ENCODE data around the gene AMPD3.

Gene AMPD3

DNA sequence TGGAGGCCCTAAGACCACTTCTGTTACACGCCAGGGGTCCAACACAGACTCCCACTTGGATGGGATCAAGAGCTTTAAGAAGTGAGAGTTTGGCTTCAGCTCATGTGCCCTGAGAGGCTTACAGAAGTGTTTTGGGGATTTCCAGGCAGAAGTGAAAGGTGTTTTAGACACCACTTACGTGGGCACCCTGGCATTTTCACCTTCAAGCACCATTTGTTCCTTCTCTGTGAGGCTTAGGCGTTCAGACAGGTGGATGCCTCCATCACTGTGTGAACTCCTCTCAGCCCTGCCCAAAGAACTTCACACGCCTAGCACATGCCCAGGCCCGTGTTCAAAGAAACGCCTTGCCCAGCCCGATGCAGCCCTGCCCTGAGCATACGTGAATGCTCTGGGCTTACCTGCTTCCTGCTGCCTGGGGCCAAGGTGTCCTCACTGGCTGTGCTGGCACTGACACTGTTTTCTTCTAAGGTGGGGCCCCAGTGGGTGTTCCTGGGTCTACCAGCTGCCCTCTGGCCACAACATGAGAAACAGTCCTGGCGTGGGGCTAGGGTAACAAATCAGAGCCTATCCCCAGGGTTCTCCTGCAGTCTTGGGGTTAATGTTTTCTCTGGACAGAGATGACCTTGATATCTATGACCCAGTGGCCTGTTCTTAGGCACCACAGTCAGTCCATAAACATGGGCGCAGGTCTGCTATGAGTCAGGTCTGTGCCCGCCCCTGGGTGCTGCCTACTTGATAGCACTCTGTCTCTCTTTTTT is 34.0 kb downstream of the AMPD3 start:
- no peak for DNase-seq (ENCODE audit: low read depth)

- no peak for DNase-seq (ENCODE audit: low read depth)
These were observed 35.0 kb downstream of the AMPD3 start for GRCh38 chr11:10490032-10490397.

GRCh38 chr11:10490398-10491241 is 35.6 kb downstream of the AMPD3 start:
- DNase-seq (ENCODE audit: low read depth), result no peak

- DNase-seq (ENCODE audit: low read depth), result no peak
These were observed 37.0 kb downstream of the AMPD3 start for GRCh38 chr11:10492084-10492483.

- no peak for DNase-seq (ENCODE audit: low read depth)
These were observed 38.1 kb downstream of the AMPD3 start for GRCh38 chr11:10493041-10493663.

DNA sequence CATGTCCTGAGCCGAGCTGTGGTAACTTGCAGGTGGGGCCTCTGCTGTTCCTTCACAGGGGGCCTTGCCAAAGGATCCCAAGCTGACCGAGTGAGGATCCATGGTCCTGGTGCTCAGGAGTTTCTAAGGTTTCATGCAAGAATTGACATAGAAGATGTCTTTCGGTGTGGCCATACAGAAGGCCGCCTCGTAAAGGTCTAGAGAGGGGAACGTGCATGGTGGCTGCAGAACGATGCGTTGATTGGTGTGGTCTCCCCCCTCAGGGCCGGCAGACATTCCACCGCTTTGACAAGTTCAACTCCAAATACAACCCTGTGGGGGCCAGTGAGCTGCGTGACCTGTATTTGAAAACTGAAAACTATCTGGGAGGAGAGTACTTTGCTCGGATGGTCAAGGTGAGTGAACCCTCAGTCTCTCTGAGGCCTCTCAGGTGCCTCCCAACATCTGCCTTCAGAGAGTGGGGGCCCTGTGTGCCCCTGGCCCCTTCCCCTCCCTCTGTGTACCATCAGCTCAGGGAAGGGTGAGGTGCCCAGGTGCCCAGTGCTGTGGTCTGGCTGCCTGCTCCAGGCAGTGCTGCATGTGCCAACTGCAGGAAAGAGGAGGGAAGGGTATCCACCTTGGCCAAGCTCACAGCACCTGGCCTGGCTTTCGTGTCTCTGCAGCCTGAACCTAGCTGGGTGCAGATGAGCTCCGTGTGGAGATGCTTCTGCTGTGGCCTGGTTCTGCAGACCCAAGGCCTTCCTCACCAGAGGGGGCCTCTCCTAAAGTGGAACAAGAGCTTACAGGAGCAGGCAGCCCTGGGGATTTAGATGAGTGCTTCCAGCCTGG is 39.8 kb downstream of the AMPD3 start:
- no peak for DNase-seq (ENCODE audit: low read depth)

DNA sequence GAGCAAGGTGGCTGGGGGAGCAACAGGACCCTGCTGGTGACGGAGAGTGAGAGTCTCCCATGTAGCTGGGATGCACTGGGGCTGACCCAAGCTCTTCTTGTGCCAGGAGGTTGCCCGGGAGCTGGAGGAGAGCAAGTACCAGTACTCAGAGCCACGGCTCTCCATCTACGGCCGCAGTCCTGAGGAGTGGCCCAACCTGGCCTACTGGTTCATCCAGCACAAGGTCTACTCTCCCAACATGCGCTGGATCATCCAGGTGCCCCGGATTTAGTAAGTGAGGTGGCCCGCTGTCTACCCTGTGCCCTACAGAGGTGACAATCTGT is 40.4 kb downstream of the AMPD3 start:
- DNase-seq (ENCODE audit: low read depth), result no peak

DNA sequence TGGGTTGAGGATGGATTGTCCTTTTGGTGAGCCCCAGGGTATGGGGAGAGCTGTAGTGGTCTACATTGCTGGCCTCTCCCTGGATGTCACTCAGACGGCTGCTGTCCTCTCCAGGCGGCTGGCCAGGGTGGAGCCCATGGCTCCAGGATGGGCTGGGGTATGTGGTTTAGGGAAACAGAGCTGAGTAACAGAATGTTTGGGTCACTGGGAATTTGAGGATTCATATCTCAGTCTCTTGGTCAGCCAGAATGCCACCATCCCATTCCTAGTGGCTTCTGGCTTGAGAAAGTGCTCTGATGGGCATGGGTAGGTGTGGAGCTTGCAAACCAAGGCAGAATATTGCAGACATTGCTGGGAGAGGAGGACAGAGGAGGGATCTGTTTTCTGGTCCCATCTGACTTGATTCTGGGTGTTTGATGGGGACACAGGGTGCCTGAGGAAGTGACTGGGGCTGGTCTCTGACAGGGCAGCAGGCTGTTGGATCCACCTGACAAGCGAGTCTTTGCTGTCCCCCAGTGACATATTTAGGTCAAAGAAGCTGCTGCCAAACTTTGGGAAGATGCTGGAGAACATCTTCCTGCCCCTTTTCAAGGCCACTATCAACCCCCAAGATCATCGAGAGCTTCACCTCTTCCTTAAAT is 41.4 kb downstream of the AMPD3 start:
- DNase-seq (ENCODE audit: low read depth), result no peak

DNA sequence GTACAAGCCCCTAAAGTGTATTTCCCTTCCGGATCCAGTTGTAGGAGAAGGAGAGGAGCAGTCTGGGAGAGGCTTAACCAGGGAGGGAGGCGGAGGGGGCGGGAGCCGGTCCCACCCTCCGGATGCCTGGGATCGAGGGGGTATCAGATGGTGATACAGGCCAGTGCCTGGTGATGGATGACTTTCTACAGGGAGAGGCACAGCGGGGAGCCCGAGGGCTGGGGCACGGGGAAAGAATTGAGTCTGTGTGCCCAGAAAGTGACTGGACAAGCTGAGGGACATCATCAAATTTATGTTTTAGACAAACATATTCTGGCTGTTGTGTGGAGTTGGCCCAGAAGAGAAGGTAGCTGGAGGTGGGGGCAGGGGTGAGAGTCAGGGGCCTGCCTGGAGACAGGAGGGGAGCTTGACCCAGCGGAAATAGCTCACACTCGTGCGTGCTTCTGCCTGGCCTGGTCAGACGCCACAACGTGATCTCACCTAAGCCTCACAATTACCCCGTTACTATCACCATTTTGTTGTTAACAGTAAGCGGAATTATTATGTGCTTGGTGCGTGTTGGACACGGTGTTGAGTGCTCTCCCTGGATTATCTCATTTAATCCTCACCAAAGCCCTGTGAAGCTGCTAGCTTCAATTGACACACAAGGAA is 42.4 kb downstream of the AMPD3 start:
- no peak for DNase-seq (ENCODE audit: low read depth)

DNA sequence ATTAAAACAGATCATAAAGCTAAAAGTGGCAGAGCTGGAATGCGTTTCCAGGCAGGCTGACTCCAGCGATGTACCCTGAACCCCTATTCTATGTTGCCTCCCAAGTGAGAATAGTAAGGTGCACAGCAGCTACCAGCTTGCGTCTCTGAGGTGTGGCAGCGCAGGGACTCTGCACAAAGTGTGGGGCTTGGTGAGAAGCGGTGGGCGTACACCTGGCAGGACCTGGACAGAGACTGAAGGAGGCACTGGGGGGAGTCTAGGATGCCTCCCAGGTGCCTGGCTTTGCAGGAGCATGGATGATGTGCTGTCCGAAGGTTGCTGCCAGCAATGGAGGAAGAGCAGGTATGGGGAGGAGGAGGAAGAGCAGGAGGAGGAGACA is 42.9 kb downstream of the AMPD3 start:
- no peak for DNase-seq (ENCODE audit: low read depth)

DNA sequence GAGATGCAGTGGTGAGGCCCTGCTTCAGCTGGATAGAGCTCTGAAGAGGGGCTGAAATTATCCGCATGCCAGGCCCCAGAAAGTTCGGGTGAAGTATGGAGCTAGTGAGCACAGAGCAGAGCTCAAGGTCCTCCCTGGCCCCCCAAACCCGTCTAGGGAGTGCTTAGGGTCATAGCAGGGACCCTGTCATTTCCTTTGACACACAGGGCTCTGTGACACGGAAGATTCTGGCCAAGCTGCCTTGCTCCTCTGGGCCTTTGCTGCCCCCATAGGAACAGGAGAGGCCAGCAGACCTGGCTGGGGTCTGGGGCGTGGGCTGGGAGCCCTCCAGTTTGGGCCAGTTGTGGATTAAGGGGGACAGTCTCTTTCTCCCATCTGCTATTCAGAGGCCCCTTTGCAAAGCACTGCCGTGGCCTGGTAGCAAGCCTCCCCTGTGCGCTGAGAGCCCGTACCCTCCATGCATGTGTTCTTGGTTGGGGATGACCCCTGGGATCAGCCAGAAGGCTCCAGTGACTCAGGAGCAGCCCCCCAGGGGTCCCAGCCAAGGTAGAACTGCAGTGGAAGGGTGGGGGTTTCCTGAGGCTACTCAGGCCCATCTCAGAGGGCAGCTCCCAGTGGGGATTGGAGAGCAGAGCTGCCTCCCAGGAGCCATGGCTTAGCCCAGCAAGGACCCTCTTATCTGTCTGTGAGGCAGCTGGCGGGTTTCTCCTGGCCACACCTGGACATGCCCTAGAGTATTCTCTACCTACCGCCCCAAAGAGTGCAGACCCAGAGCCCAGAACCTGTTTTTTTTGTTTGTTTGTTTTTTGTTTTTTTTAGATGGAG is 43.6 kb downstream of the AMPD3 start:
- no peak for DNase-seq (ENCODE audit: low read depth)

DNA sequence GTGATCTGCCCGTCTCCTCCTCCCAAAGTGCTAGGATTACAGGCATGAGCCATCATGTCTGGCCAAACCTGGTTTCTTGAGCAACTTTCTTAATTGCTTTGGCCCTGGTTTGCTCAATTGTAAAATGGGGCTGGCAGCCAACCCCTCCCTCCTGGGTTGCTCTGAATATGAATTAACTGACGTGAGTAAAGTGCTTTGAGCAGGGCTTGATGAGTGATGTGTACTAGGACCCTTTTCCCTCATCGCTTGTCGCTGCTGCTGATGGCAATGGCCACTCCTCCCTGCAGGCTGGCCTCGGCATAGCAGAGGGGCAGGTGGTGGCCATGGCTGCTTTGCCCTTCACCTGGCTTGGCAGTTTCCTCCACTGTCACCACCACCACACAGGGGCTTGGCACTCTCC is 44.4 kb downstream of the AMPD3 start:
- no peak for DNase-seq (ENCODE audit: low read depth)

DNA sequence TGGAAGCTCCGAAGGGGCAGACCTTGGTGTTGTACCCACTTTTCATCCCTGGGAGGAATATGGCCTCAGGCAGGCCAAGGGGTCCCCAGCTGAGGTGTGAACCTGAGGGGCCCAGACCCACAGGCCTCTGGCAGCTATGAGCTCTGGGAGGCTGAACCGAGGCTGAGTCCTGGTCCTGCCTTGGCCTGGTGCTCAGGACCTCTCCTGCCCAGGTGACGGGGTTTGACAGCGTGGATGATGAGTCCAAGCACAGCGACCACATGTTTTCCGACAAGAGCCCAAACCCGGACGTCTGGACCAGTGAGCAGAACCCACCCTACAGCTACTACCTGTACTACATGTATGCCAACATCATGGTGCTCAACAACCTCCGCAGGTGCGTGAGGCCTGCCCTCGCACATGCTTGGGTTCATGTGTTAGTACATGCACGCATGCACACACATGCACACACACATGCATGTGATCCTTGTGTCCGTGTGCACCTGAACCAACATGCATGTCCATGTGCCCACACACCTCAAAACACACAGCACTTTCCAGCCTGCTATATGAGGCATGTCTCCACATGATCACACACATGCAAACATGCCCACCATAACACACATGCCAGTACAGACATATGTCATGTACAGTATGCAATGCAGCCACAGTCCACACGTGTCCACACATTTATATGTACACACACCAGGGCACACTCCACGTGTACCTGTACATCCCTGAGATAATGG is 45.0 kb downstream of the AMPD3 start:
- DNase-seq (ENCODE audit: low read depth), result no peak

GRCh38 chr11:10500757-10501684 is 46.0 kb downstream of the AMPD3 start:
- no peak for DNase-seq (ENCODE audit: low read depth)

- no peak for DNase-seq (ENCODE audit: low read depth)
These were observed 47.1 kb downstream of the AMPD3 start for GRCh38 chr11:10502065-10502680.

DNA sequence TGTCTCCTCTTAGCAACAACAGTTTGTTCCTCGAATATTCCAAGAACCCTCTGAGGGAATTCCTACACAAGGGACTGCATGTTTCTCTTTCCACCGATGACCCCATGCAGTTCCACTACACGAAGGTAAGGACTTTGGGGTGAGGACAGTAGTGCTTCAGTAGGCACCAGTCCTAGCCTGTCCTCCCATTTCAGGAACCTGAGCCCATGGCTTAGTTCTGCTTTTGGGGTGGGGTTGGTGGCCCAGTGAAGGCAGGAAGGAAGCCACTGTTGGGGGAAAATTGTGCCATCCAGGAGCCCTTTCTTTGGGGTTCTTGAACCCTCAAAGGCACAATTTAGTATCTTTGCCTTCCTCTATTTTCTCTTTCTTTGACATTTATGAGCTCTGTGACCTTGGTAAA is 47.7 kb downstream of the AMPD3 start:
- no peak for DNase-seq (ENCODE audit: low read depth)

GRCh38 chr11:10503221-10503620 is 48.2 kb downstream of the AMPD3 start:
- DNase-seq (ENCODE audit: low read depth), result no peak

DNA sequence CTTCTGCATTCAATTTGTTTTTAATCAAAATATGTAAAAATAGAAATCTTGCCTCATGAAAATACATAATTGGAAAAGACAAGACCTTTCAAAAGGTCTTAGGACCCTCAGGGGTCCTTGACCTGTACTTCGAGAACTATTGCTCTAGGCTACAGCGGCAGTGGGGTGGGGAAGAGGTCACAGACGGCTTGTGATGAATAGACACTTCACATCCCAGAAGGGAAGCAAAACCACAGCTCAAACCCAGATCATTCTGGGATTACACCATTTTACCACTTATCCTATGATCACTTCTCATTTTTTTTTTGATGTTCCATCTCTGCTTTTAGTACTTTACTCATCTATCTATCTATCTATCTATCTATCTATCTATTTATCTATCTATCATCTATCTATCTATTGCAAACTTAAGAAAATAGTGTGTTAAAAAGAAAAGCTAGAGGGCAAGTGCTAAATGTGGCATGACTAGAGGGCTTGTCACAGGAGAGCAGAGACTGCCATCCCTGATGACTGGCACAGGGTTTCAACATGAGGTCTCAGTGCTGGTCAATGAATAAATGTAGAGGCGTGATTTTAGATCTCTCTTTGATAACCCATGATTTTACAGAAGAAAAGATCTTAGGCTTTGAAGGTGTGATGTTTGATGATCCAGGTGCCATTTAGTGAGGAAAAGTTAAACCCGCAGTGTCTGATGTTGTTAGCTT is 48.9 kb downstream of the AMPD3 start:
- DNase-seq (ENCODE audit: low read depth), result no peak

Data from stimulated activated CD8-positive, alpha-beta memory T cell treated with anti-CD3 and anti-CD28 coated beads, Interleukin-7, amount 100 ng/mL, for 24 hours (primary cell).